ENCODE measurements around the gene TADA2B. TPM values are rescaled to one million over a fixed set of nuclear protein-coding genes. Genes with fewer than 3 reads are reported as not detected.
A peak's percentile ranks its signal among the peaks of the same experiment; 100 is the strongest.

Gene TADA2B
- total and polyA plus RNA-seq, 2 of the 4 experiments (the other 2 are of a cell fraction): 6.1 to 8.6 TPM

DNA sequence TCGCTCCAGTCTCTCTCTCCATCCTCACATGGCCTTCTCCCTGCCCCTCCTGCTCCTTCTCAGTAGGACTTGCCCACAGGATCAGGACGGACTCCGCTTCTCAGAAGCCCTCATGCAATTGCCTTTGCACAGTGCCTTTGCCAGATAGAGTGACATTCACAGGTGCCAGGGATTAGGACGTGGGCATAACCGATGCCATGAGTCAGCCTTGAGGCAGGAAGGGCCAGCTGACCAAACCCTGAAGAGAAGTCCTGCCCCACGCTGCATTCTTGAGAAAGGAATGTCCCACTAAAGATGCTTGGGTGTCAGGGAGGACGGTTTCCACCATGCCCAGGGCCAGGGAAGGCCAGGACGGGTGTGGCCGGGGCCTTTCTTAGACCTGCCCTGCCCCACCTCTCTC is 31.3 kb downstream of the TADA2B start:
- no peak overlapping the region for H3K56ac ChIP-seq (ENCODE audit: extremely low read depth, insufficient read depth, low read length)
- H4K91ac ChIP-seq (ENCODE audit: insufficient read depth, low read depth, low read length): no peak overlapping the region
- peak; percentile 27; the same call in 1 of the 2 replicates for ATAC-seq (ENCODE audit: low read depth)
- 0 out of 2 replicates have a peak, but pooled peaks cover 2% of the 10 kb centered on the region for H3K4me1 ChIP-seq (ENCODE audit: control insufficient read depth, insufficient read depth, low read length)
- H2BK20ac ChIP-seq (ENCODE audit: low read depth, low read length): no peak overlapping the region
- no peaks in the 10 kb centered on the region for H3K36me3 ChIP-seq (ENCODE audit: control insufficient read depth, insufficient read depth, low read length)
- no peak overlapping the region for H3K4me3 ChIP-seq (ENCODE audit: insufficient read depth, low read depth, low read length)
- H3K9me1 ChIP-seq (ENCODE audit: insufficient read depth, low read length): no peaks in the 10 kb centered on the region
- in situ Hi-C loops (cut with MboI; ENCODE audit: low sequenced_read_pairs) (loop anchor here (5.0 kb wide), 1 partner anchor 352 kb away; no protein-coding TSS in a partner anchor), intact Hi-C loops (cut with micrococcal nuclease) (no loop called here), dilution Hi-C loops (cut with HindIII; ENCODE audit: low sequenced_read_pairs, unreplicated experiment) (no loop called here)
- H4K8ac ChIP-seq (ENCODE audit: low read depth in 2 of 2, low read length in 2 of 2): no peak overlapping the region
- no peak overlapping the region for H3K9ac ChIP-seq (ENCODE audit: low read depth, low read length)
- POLR2A ChIA-PET (ENCODE audit: unreplicated experiment): no interaction called here
- H2AK9ac ChIP-seq (replicated peaks; ENCODE audit: low read depth, low read length, poor library complexity): peak overlapping the region; percentile 32
- no peaks in the 10 kb centered on the region for H3K9me3 ChIP-seq (ENCODE audit: control insufficient read depth, insufficient read depth, low read length)
- no peak overlapping the region for H3K4me2 ChIP-seq (ENCODE audit: low read depth, low read length)
- DNase-seq: no peak
- H3K79me1 ChIP-seq (ENCODE audit: low read depth in 1 of 2, low read length in 2 of 2): no peaks in the 10 kb centered on the region
- CTCF ChIA-PET: no interaction called here
- H4K5ac ChIP-seq (ENCODE audit: low read depth, low read length): no peak overlapping the region
- no peak overlapping the region for H3K4ac ChIP-seq (ENCODE audit: low read depth, low read length)
- WGBS, 2 experiments (ENCODE audit: extremely low coverage in 2 of 2, insufficient read length in 1 of 2): 72% methylated on average over 6 of the region's 9 CpGs; no CpG with 5 or more reads in 1 of the 2 experiments
- H3K23ac ChIP-seq (ENCODE audit: low read depth, low read length): no peak overlapping the region
- no peak overlapping the region for H2BK15ac ChIP-seq (ENCODE audit: low read depth, low read length)
- H2AFZ ChIP-seq (replicated peaks; ENCODE audit: low read length, poor library complexity): peak overlapping the region; percentile 4
- H2BK120ac ChIP-seq (ENCODE audit: low read depth, low read length): no peak overlapping the region
- no peaks in the 10 kb centered on the region for H4K20me1 ChIP-seq (ENCODE audit: insufficient read depth, low read length)
- BruUV-seq (replicated peaks): no TSS peak
- no peak overlapping the region for H3K14ac ChIP-seq (replicated peaks; ENCODE audit: low read depth, low read length)
- no peak overlapping the region for H2BK5ac ChIP-seq (ENCODE audit: low read depth, low read length, poor library complexity, severe bottlenecking)
- H2AK5ac ChIP-seq (ENCODE audit: low read depth, low read length): no peak overlapping the region
- H3K27ac ChIP-seq (ENCODE audit: insufficient read depth, low read length): no peak overlapping the region
- peaks cover 8% of the 10 kb centered on the region for H3K27me3 ChIP-seq (ENCODE audit: control insufficient read depth, insufficient read depth, low read length)
- TF ChIP-seq, protein P1, sequence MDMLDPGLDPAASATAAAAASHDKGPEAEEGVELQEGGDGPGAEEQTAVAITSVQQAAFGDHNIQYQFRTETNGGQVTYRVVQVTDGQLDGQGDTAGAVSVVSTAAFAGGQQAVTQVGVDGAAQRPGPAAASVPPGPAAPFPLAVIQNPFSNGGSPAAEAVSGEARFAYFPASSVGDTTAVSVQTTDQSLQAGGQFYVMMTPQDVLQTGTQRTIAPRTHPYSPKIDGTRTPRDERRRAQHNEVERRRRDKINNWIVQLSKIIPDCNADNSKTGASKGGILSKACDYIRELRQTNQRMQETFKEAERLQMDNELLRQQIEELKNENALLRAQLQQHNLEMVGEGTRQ (IDR thresholded peaks at IDR 0.05; ENCODE audit: low read depth, low read length): no peak
- TF ChIP-seq SMC3 (IDR thresholded peaks at IDR 0.05; ENCODE audit: low read depth, low read length) (no peak), RFX5 (IDR thresholded peaks at IDR 0.05; ENCODE audit: low read depth, low read length) (no peak), RCOR1 (IDR thresholded peaks at IDR 0.05; ENCODE audit: insufficient replicate concordance, low read length) (no peak), ELK1 (IDR thresholded peaks at IDR 0.05; ENCODE audit: borderline replicate concordance, low read depth, low read length) (no peak), CEBPB (IDR thresholded peaks at IDR 0.05; ENCODE audit: low read depth, low read length) (no peak), CTCF (conservative IDR thresholded peaks at IDR 0.05; ENCODE audit: low read depth, low read length) (no peak), MXI1 (IDR thresholded peaks at IDR 0.05; ENCODE audit: borderline replicate concordance, low read depth, low read length) (no peak)
- no peak overlapping the region for H3K18ac ChIP-seq (ENCODE audit: low read depth, low read length)

Measured in IMR-90 (cell line).